Progenitor cell of endocrine pancreas (in vitro differentiated cells): ENCODE results near the gene ECM1. TPM values are rescaled to one million over a fixed set of nuclear protein-coding genes. Genes with fewer than 3 reads are reported as not detected.

Source experiments
- DNase-seq: peaks from one replicate; pipeline ENCODE4 v3.0.0; 2021; ENCODE audit warnings: low spot score; ENCODE audit not compliant: unreplicated experiment
- H3K27ac Mint-ChIP-seq: 2 replicates; pipeline ENCODE4 v1.8.0; 2021; ENCODE audit warnings: mild to moderate bottlenecking, moderate library complexity, mixed read lengths
- H3K27me3 Mint-ChIP-seq: 2 replicates; pipeline ENCODE4 v1.8.0; 2021; ENCODE audit warnings: mixed read lengths
- H3K36me3 Mint-ChIP-seq: 2 replicates; pipeline ENCODE4 v1.8.0; 2022; ENCODE audit warnings: mixed read lengths; ENCODE audit not compliant: insufficient read depth
- H3K4me1 Mint-ChIP-seq: 2 replicates; pipeline ENCODE4 v1.8.0; 2021; ENCODE audit warnings: low read depth, mixed read lengths
- H3K4me3 Mint-ChIP-seq: 2 replicates; pipeline ENCODE4 v1.8.0; 2021; ENCODE audit warnings: low read depth, mild to moderate bottlenecking, moderate library complexity, mixed read lengths
- H3K9me3 Mint-ChIP-seq: 2 replicates; pipeline ENCODE4 v1.8.0; 2021; ENCODE audit warnings: low read depth, mixed read lengths
- total RNA-seq: library from RNA; stranded (reverse); gene quantifications from 2 replicates; pipeline ENCODE4 v1.2.1, GENCODE V29; 2021
- TF ChIP-seq, protein P1 (sequence below): fragments of 200-600 bp; sonication (generic); IDR thresholded peaks from one replicate; pipeline ENCODE4 v1.5.0; 2021; ENCODE audit warnings: antibody characterized with exemption, mild to moderate bottlenecking; ENCODE audit not compliant: unreplicated experiment

Gene ECM1
- total RNA-seq, 1 donor from 2014 or later = 1.9 TPM

DNA sequence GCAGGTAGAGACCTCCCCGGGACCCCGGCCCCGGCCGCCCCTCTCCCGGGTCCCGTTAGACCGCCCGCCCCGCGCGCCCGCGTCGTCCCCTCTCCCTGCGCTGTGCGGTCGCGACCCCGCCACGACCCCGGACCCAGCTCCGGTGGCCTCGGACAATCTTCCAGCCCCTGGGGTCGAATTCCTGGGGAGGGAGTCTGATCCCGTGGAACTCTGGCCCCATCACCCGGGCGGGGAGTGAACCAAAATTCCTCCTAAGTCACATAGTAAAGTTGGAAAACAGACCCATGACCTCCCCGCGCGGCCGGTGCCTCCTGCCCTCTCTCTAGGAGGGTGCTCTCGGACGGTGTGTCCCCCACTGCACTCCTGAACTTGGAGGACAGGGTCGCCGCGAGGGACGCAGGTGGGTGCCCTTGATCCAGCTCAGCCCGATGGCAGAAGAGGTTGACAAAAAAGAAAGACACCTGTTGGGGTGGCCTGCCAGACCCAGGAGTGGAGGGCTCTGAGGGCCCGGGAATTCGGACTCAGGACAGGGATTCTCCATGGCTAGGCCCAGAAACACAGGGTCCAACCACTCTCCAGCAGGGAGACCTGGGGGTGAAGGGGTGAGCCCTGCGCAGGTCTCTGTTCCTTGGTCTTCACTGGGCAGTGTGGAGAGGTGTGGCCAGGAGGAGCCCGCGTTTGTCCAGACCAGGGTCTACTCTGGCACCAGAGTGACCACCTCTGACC, 41.8 kb downstream of the ECM1 start:
- H3K36me3 Mint-ChIP-seq = no peaks in the 10 kb centered on the region
- peaks cover 17% of the 10 kb centered on the region for H3K27me3 Mint-ChIP-seq
- TF ChIP-seq, protein P1, sequence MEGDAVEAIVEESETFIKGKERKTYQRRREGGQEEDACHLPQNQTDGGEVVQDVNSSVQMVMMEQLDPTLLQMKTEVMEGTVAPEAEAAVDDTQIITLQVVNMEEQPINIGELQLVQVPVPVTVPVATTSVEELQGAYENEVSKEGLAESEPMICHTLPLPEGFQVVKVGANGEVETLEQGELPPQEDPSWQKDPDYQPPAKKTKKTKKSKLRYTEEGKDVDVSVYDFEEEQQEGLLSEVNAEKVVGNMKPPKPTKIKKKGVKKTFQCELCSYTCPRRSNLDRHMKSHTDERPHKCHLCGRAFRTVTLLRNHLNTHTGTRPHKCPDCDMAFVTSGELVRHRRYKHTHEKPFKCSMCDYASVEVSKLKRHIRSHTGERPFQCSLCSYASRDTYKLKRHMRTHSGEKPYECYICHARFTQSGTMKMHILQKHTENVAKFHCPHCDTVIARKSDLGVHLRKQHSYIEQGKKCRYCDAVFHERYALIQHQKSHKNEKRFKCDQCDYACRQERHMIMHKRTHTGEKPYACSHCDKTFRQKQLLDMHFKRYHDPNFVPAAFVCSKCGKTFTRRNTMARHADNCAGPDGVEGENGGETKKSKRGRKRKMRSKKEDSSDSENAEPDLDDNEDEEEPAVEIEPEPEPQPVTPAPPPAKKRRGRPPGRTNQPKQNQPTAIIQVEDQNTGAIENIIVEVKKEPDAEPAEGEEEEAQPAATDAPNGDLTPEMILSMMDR = no peak

DNA sequence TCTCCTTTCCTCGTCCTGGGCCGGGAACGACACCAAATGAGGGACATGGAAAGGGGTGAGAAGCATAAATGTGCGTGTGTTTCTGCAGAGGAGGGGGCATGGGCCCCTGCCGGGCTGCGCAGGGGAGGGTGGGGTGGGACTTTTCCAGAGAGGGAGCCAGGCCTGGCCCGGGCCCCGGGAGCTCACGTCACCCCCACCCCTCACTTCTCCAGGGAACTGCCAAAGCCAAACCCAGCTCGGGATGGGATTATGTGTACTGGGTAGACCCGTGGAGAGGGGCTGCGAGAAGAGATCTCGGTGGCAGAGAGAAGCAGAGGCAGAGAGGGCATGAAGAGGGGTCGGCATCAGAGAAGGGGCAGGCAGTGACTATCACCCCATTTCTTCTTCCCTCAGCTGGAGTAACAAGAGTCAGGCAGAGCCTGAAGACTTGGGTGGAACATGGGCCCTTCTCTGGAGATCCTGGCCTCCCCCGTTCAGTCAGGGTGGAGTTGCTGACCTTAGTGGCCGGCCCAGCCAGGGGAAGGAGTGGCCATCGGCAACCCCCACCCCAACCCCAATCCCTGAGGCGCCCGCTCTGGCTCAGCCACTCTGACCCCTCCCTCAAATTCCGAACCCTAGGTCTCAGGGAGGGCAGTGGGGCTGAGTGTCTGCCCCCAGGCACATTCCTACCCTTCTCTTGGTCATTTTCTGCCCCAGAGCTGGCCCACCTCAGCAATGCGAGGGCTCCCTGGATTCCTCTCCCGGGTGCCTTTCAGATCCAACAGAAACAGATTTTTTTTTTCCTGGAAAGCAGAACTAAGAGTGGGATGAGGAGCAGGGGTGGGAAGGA, 42.5 kb downstream of the ECM1 start:
- Mint-ChIP-seq H3K36me3 (no peaks in the 10 kb centered on the region), H3K9me3 (no peaks in the 10 kb centered on the region), H3K4me3 (no peak overlapping the region), H3K4me1 (peaks cover 7% of the 10 kb centered on the region), H3K27me3 (peaks cover 17% of the 10 kb centered on the region), H3K27ac (peak overlapping the region; percentile 67)
- no peak for DNase-seq
- TF ChIP-seq, protein P1 = no peak

More for the DNA sequence above, 41.8 kb downstream of the ECM1 start:
- H3K4me1 Mint-ChIP-seq = peaks cover 9% of the 10 kb centered on the region
- H3K4me3 Mint-ChIP-seq = peak overlapping the region; percentile 76
- no peaks in the 10 kb centered on the region for H3K9me3 Mint-ChIP-seq
- no peak for DNase-seq
- peak overlapping the region; percentile 84 for H3K27ac Mint-ChIP-seq

DNA sequence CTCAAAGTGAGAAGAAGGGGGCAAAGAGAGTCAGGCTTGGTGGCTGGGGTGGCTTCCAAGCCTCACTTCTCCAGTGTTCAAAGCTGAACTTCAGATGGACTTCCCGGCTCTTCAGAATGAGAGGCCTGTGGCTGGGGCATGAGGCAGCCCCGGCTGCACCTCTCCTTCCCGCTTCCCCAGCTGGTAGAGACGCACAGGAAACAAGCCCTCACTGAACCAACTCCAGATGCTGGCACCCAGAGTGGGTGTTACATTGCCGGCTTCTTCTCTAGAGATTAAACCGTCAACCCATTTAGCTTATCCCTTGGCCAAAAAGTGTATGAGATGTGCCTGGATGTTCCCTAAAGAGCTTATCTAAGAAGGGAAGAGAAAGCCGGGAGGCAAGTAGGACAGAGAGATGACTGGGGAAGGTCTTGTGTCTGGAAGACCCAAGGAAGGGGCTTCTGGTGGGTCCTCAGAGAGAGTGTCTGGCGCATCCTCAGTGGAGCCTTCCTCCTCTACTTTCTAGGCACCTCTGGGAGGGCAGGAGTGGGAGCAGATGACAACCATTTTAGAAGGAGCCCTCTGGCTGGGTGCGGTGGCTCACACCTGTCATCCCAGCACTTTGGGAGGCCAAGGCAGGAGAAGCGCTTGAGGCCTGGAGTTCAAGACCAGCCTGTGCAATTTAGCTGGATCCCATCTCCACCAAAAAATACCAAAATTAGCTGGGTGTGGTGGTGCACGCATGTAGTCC, 43.3 kb downstream of the ECM1 start:
- Mint-ChIP-seq H3K4me3 (no peak overlapping the region), H3K36me3 (no peaks in the 10 kb centered on the region), H3K9me3 (no peaks in the 10 kb centered on the region), H3K27ac (no peak overlapping the region), H3K27me3 (peaks cover 17% of the 10 kb centered on the region), H3K4me1 (peaks cover 6% of the 10 kb centered on the region)
- TF ChIP-seq, protein P1 = no peak
- no peak for DNase-seq

DNA sequence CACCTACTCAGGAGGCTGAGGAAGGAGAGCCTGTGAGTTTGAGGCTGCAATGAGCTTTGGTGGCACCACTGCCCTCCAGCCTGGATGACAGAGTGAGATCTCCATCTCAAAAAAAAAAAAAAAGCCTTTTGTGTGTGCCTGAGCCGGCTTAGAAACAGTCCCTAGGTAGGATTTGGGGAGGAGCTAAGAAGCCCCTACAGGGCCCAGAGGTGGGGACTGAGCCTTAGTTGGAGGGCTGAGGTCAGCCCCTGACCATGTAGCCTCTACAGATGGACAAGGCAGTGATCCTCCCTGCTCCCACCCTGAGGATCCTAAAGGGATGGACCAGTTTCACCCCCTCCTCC, 43.8 kb downstream of the ECM1 start:
- no peak for DNase-seq
- TF ChIP-seq, protein P1 = no peak
- Mint-ChIP-seq H3K9me3 (no peaks in the 10 kb centered on the region), H3K27me3 (peaks cover 17% of the 10 kb centered on the region), H3K4me3 (no peak overlapping the region), H3K4me1 (peaks cover 5% of the 10 kb centered on the region), H3K27ac (no peak overlapping the region), H3K36me3 (no peaks in the 10 kb centered on the region)

DNA sequence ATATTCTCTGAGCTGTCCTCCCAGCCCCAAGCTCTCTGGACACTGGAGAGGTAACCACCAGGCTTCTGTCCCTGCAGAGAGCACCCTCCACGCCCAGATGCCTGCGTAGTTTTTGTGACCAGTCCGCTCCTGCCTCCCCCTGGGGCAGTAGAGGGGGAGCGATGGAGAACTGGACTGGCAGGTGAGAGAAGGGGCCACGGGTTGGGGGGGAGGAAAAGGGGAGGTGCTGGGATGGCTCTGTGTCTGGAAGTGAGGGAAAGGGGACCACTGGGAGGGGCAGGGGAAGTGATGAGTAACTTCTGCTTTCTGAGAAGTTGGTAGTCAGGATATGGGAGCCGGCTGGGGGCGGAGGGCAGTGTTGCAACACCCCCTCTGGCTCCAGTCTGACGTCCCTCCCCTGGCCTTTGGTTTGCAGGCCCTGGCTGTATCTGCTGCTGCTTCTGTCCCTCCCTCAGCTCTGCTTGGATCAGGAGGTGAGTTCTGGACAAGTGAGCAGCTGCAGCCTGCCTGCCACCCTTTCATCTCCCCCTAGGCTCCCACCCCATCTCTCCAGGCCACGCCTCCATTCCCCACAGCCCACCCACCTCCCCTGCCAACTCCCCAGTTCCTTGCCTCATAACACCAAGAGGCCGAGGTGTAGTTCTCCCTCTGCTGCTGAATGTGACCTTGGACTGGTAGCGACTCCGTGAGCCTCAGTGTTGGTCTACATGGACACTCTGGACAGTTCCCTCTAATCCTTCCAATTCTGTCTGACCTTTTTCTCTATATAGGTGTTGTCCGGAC, 44.4 kb downstream of the ECM1 start:
- no peak for DNase-seq
- TF ChIP-seq, protein P1 = no peak
- H3K36me3 Mint-ChIP-seq = no peaks in the 10 kb centered on the region
- no peaks in the 10 kb centered on the region for H3K9me3 Mint-ChIP-seq
- peaks cover 17% of the 10 kb centered on the region for H3K27me3 Mint-ChIP-seq
- H3K4me3 Mint-ChIP-seq = no peak overlapping the region
- peaks cover 5% of the 10 kb centered on the region for H3K4me1 Mint-ChIP-seq
- H3K27ac Mint-ChIP-seq = no peak overlapping the region
